GM21528 (cell line): ENCODE results near the gene FSCN2.
"Not testable (repeated sequence)": the region's sequence is repeated elsewhere in the genome, so short reads cannot be mapped to it uniquely, and the experiment has no call there.

Experiments
- ATAC-seq: cut with Tn5 transposase; IDR thresholded peaks from one replicate; pipeline ENCODE4 v1.9.1; 2021; ENCODE audit warnings: mild to moderate bottlenecking, moderate library complexity; ENCODE audit not compliant: unreplicated experiment, low FRiP score

The FSCN2 gene

DNA sequence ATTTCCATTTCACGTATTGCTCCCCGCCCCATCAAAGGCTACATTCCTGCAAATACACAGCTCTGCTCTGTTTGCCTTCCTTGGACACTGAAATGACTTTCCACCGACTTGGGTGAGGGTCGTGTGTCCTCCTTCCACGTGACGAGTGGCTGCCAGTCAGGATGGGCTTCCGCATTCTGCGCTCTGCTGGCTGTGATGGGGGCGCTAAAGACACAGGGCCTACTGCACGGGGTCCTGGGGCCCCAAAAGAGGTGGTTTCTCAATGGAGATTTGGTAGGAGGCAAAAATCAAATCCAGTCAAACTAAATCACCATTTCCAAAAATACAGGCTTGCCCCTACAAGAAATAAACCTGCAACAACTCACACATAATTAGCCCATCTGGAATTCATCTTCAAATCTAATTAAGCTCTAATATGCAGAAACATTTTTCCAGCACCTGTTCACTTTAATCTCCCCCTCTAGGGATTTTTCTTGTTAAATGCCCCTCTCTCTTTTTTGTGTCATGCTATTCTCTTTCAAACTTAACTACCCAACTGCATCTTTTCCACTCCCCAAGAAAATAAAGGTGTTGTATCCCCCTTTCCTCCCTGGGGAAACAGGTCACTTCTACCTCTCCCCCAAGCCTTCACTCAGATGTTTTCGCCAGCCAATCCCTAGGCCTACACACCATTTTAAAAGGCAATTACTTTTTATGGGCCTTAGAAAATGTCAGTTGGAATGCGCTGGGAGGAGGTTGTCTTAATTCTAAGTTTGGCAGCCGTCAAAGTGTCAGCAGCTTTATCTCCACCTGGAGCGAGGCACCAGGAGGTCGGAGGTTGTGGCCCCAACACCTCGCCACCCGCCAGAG, 45.8 kb downstream of the FSCN2 start:
- ATAC-seq: no peak

DNA sequence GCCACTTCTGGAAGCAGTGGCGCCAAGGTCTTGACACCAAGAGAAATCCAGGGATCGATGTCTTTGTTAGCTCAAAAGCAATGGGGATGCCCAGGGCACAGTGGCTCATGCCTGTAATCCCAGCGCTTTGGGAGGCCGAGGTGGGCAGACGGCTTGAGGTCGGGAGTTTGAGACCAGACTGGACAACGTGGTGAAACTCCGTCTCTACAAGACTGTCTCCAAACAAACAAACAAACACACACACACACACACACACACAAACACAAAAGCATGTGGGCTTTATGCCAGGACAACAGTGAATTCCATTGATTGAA, 46.4 kb downstream of the FSCN2 start:
- no peak for ATAC-seq

DNA sequence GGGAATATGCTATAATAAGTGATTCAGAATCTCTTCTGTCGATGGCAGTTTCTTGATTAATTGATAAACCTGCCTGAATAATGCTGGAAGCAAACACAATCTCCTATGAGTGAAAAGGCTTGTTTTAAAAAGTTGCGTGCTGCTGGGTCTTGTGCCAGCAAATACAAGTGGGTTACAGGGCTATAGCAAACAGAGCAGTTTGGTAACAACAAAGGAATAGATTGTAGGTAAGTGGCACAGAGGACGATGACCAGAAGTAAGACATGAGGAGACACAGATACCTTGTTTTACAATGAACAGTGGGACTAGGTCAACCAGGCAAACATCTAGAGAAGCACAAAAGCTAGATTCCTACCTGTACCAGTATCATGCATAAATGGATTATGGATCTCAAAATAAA, 47.7 kb downstream of the FSCN2 start:
- no peak for ATAC-seq

DNA sequence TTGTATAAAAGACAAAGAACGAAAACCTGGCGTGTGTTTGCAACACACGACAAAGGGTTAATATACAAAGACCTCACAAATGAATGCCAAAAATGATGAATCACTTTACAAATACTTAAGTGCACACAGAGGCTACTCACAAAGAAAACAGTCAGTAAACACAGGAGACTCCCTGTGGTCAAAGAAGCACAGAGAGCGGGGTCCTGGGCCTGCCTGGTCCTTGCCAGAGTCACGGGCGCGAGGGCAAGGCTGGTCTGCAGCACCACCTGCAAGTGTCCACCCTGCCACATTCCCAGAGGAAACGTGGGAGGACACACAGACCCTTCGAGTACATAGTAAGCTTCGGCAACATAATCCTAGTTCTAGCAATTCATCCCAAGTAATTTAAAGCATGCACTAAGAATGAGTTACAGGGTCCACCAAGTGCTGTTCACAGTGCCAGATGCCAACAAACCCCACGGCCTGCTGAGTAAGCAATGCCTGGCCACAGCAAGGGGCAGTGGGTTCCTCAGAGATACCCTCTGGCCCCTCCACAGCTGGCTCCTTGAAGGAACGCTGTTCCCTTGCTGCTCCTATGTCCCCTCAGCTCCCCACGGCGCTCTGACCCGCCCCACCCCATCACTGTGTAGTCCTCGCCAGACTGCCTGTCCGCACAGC, 48.6 kb downstream of the FSCN2 start:
- ATAC-seq: no peak

- no peak for ATAC-seq
These were observed 49.3 kb downstream of the FSCN2 start for GRCh38 chr17:81577278-81578000.

DNA sequence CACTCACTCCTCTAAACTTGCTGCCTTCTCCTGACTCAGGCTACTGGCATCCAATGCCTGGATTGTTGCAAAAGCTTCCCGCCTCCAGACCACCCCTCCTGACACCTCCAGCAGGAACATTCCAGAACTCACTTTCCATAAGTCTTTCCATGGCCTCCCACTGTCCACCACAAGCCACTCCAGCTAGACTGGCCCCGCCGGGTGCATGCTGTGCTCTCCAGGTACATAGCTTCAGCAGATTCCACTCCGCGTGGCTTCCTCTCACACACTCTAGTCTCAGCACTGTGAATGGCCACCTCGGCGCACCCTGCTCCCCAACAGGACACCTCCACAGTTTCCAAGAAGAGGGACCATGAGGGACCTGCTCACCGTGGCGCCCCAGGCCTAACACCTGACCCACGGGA, 49.9 kb downstream of the FSCN2 start:
- ATAC-seq: no peak

DNA sequence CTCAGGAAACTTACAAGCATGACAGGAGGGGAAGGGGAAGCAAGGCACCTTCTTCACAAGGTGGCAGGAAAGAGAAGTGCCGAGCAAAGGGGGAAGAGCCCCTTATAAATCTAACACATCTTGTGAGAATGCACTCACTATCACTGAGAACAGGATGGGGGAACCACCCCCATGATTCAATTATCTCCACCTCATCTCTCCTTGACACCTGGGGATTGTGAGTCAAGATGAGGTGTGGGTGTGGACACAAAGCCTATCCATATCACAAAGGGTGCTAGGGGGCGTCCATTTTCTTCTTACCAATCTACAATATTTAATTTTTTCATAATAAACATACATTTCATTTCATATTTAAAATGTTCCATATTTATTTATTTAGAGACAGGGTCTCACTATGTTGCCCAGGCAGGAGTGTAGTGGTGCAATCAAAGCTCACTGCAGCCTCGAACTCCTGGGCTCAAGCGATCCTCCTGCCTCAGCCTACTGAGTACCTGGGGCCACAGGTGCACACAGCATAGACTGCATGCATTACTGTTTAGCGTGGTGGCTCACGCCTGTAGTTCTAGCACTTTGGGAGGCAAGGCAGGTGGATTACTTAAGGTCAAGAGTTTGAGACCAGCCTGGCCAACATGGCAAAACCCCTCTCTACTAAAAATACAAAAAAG, 50.5 kb downstream of the FSCN2 start:
- no peak for ATAC-seq

DNA sequence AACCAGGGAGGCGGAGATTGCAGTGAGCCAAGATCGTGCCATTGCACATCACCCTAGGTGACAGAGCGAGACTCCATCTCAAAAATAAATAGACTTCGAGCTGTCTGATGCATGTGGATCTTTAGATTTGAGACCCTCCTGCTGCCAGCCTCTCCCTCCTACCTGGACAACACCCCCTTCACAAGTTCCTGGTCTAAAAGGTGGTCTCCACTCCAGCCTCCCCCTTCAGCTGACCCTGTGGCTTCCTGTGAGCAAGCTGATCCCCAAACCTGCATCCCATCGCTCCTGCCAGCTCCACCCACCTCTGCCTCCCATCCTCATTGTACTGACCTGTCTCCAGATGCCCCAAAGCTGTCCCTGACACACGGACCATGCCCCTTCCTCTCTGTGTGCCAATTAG, 51.1 kb downstream of the FSCN2 start:
- ATAC-seq: no peak

GRCh38 chr17:81579821-81580321, 51.7 kb downstream of the FSCN2 start:
- no peak for ATAC-seq

DNA sequence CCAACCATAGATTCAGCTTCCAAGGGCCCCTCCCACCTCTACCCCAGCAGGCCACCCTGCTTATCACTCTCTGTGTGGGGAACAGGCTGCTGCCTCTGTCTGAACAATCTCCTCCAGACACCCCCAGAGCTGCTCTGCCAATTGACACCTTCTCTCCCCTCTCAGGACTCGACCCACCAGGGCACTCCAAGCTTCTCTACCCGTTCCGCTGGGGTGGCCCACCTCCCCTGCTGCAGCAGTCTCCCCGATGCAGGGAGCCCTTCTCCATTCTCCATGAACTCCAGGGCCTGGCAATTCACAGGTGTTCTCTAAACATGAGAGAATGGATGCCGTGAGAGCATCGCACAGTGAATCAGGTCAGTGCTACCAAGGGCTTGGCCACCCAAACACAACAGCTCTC, 52.3 kb downstream of the FSCN2 start:
- no peak for ATAC-seq

DNA sequence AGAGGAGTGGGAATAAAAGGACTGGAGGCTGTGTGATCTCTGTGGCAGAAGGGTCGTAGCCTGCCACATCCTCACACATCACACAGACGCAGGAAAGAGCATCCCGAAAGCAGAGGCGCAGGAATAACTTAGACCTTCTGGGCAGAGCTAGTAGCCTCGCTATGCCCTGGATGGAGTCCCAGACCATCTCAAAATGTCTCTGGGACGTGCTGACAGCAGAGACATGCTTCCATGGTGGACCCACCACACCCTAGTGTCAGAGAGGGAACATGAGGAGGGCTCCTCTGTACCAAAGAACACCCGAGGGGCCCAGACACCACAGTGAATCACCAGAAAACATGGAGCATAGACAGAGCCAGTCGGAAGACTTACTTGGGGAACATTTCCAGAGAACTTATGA, 53.6 kb downstream of the FSCN2 start:
- ATAC-seq: no peak

- ATAC-seq: no peak
These were observed 54.2 kb downstream of the FSCN2 start for GRCh38 chr17:81582341-81582740.

GRCh38 chr17:81582749-81583148, 54.6 kb downstream of the FSCN2 start:
- no peak for ATAC-seq

- no peak for ATAC-seq
These were observed 55.6 kb downstream of the FSCN2 start for GRCh38 chr17:81583589-81584342.

GRCh38 chr17:81584771-81585170, 56.6 kb downstream of the FSCN2 start:
- not testable (repeated sequence) for ATAC-seq

GRCh38 chr17:81586096-81586495, 57.9 kb downstream of the FSCN2 start:
- ATAC-seq: no peak
